ENCODE results near the gene NR3C1.

NR3C1 gene

GRCh38 chr5:143427122-143427735, 23.7 kb upstream of the NR3C1 start:
- no peaks in the 10 kb centered on the region for H3K9me3 ChIP-seq (ENCODE audit: insufficient read depth, low read length)
- no peaks in the 10 kb centered on the region for H3F3A ChIP-seq (ENCODE audit: insufficient read depth)
- H3K4me3 ChIP-seq (ENCODE audit: insufficient read depth, low read length, poor library complexity, severe bottlenecking): no peak overlapping the region
- H3K79me2 ChIP-seq (ENCODE audit: insufficient read depth, low read length): peaks cover 88% of the 10 kb centered on the region
- no peak overlapping the region for H3K27ac ChIP-seq (ENCODE audit: low read depth, low read length)
- no peaks in the 10 kb centered on the region for H3K27me3 ChIP-seq (ENCODE audit: low read length)
- no peak overlapping the region for H3K9ac ChIP-seq (ENCODE audit: low read length)
- no peak for TF ChIP-seq CTCF (IDR thresholded peaks at IDR 0.05; ENCODE audit: insufficient read depth, low read length, poor library complexity, severe bottlenecking)
- no peak for TF ChIP-seq EZH2phosphoT487 (conservative IDR thresholded peaks at IDR 0.05; ENCODE audit: low read length)
- H2AFZ ChIP-seq (ENCODE audit: low read depth, low read length, severe bottlenecking): no peak overlapping the region
- H3K9me2 ChIP-seq (replicated peaks; ENCODE audit: insufficient read depth, low read length): no peaks in the 10 kb centered on the region
- no peaks in the 10 kb centered on the region for H4K20me1 ChIP-seq (ENCODE audit: low read depth, low read length)
- no peak overlapping the region for H3K4me2 ChIP-seq (ENCODE audit: low read depth, low read length, poor library complexity, severe bottlenecking)
- H3K36me3 ChIP-seq (ENCODE audit: low read length): peaks cover 18% of the 10 kb centered on the region; the same call in 1 of the 2 replicates

DNA sequence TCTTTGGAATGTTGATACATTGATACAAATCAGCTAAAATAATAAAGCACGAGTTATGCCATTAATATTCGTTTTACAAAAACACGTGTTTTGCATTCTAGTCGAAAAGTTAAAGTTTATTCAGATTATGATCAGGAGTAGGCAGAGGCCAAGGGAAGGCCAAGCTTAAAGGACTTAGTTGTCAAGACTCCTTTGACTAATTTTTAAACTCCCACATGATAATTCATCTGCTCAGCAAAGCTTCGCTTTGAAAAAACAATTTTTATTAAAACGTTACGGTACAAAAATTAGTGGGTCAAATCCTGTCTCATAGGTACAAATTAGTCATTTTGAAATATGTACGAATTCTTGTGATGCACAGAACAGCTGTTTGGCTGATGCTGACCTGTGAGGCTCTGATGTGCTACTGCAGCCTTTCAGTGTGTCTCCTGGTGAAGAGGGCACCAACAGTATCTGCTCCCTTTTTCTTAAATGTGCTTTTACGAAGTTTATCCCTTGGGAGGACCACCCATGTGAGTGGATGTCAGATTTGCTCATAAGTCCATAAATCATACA, 23.0 kb upstream of the NR3C1 start:
- Histone ChIP-seq H3F3A (ENCODE audit: insufficient read depth) (no peaks in the 10 kb centered on the region), H3K36me3 (ENCODE audit: low read length) (peaks cover 18% of the 10 kb centered on the region; the same call in 1 of the 2 replicates), H3K79me2 (ENCODE audit: insufficient read depth, low read length) (peaks cover 88% of the 10 kb centered on the region)

DNA sequence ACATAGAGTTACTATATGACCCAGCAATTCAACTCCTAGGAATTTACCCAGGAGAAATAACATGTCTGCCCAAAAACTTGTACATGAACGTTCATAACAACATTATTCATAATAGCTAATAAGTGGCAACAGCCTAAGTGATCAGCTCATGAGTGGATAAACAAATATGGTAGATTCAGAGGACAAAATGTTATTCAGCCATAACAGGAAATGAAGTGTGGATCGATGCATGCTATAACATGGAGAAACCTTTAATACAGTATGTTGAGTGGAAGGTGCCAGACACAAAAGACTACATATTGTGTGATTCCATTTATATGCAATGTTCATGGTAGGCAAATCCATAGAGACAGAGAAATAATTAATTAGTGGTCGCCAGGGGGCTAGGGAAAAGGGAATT, 22.3 kb upstream of the NR3C1 start:
- no peak overlapping the region for H3K4me2 ChIP-seq (ENCODE audit: low read depth, low read length, poor library complexity, severe bottlenecking)
- TF ChIP-seq EZH2phosphoT487 (conservative IDR thresholded peaks at IDR 0.05; ENCODE audit: low read length) (no peak), CTCF (IDR thresholded peaks at IDR 0.05; ENCODE audit: insufficient read depth, low read length, poor library complexity, severe bottlenecking) (no peak)
- peaks cover 89% of the 10 kb centered on the region for H3K79me2 ChIP-seq (ENCODE audit: insufficient read depth, low read length)
- H3K9ac ChIP-seq (ENCODE audit: low read length): no peak overlapping the region
- H2AFZ ChIP-seq (ENCODE audit: low read depth, low read length, severe bottlenecking): no peak overlapping the region
- no peaks in the 10 kb centered on the region for H3F3A ChIP-seq (ENCODE audit: insufficient read depth)
- H3K27me3 ChIP-seq (ENCODE audit: low read length): no peaks in the 10 kb centered on the region
- H3K9me2 ChIP-seq (replicated peaks; ENCODE audit: insufficient read depth, low read length): no peaks in the 10 kb centered on the region
- no peak overlapping the region for H3K4me3 ChIP-seq (ENCODE audit: insufficient read depth, low read length, poor library complexity, severe bottlenecking)
- no peak overlapping the region for H3K27ac ChIP-seq (ENCODE audit: low read depth, low read length)
- H4K20me1 ChIP-seq (ENCODE audit: low read depth, low read length): no peaks in the 10 kb centered on the region
- H3K9me3 ChIP-seq (ENCODE audit: insufficient read depth, low read length): no peaks in the 10 kb centered on the region
- peaks cover 18% of the 10 kb centered on the region; the same call in 1 of the 2 replicates for H3K36me3 ChIP-seq (ENCODE audit: low read length)

More for the DNA sequence above, 23.0 kb upstream of the NR3C1 start:
- no peaks in the 10 kb centered on the region for H4K20me1 ChIP-seq (ENCODE audit: low read depth, low read length)
- TF ChIP-seq EZH2phosphoT487 (conservative IDR thresholded peaks at IDR 0.05; ENCODE audit: low read length) (no peak), CTCF (IDR thresholded peaks at IDR 0.05; ENCODE audit: insufficient read depth, low read length, poor library complexity, severe bottlenecking) (no peak)
- no peak overlapping the region for H3K4me2 ChIP-seq (ENCODE audit: low read depth, low read length, poor library complexity, severe bottlenecking)
- no peaks in the 10 kb centered on the region for H3K9me3 ChIP-seq (ENCODE audit: insufficient read depth, low read length)
- no peak overlapping the region for H3K27ac ChIP-seq (ENCODE audit: low read depth, low read length)
- no peaks in the 10 kb centered on the region for H3K27me3 ChIP-seq (ENCODE audit: low read length)
- no peak overlapping the region for H3K9ac ChIP-seq (ENCODE audit: low read length)
- H2AFZ ChIP-seq (ENCODE audit: low read depth, low read length, severe bottlenecking): no peak overlapping the region
- no peaks in the 10 kb centered on the region for H3K9me2 ChIP-seq (replicated peaks; ENCODE audit: insufficient read depth, low read length)
- H3K4me3 ChIP-seq (ENCODE audit: insufficient read depth, low read length, poor library complexity, severe bottlenecking): no peak overlapping the region
